Vagina (tissue), 2 donors: ENCODE data around the gene NANOS2.

ENCODE experiments used
- CTCF ChIP-seq, 3 experiments: fragments of 450-650 bp in 2 of 3; fragments of 200-600 bp in 1 of 3; sonication (generic) in 1 of 3; IDR thresholded peaks; one replicate each; pipeline ENCODE4 v1.5.1; 2017 to 2019; ENCODE audit warnings: antibody characterized with exemption in 3 of 3, mild to moderate bottlenecking in 2 of 3, moderate library complexity in 2 of 3
- POLR2A ChIP-seq, 2 donors: fragments of 450-650 bp; IDR thresholded peaks; one replicate each; pipeline ENCODE4 v1.6.1; 2017; ENCODE audit warnings: antibody characterized with exemption in 2 of 2, mild to moderate bottlenecking in 2 of 2, moderate library complexity in 2 of 2

DNA sequence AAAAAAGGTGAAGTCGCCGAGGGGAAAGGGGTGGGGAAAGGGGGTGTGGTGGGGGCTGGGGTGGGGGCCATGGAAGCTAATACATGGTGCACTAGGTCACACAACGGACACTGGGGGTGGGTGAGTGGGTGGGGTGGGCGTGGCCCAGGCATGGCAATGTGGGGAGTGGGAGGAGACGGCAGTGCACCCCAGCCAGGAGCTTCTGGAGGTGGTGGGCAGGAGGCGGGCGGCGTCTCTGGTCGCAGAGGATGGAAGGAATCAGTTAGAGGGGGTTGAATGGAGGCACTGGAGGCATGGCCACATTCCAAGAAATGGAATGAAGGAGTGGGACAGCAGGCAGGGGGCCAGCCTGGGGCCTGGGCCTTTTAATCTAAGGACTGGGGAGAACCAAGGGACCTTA is 19.2 kb upstream of the NANOS2 start:
- TF ChIP-seq CTCF (IDR thresholded peaks at IDR 0.05): no peak
- TF ChIP-seq POLR2A (IDR thresholded peaks at IDR 0.05): no peak
